IgD-negative memory B cell (primary cell): ENCODE measurements around the gene FARP1. TPM values are rescaled to one million over a fixed set of nuclear protein-coding genes. Genes with fewer than 3 reads are reported as not detected.
A peak's percentile ranks its signal among the peaks of the same experiment; 100 is the strongest.

ENCODE experiments used
- H3K27ac Mint-ChIP-seq, 3 donors: one replicate each; pipeline ENCODE4 v1.8.0; 2020 to 2022; ENCODE audit warnings: mild to moderate bottlenecking in 3 of 3, mixed read lengths in 3 of 3, moderate library complexity in 1 of 3
- H3K27me3 Mint-ChIP-seq: one replicate; pipeline ENCODE4 v1.8.0; 2021; ENCODE audit warnings: mixed read lengths
- H3K36me3 Mint-ChIP-seq: one replicate; pipeline ENCODE4 v1.8.0; 2020; ENCODE audit warnings: mild to moderate bottlenecking, mixed read lengths
- H3K4me1 Mint-ChIP-seq, 3 donors: one replicate each; pipeline ENCODE4 v1.8.0; 2020 to 2022; ENCODE audit warnings: mixed read lengths in 3 of 3, mild to moderate bottlenecking in 1 of 3
- H3K4me3 Mint-ChIP-seq, 4 donors: one replicate each; pipeline ENCODE4 v1.8.0; 2020 to 2022; ENCODE audit warnings: mild to moderate bottlenecking in 4 of 4, mixed read lengths in 4 of 4, moderate library complexity in 3 of 4
- H3K9me3 Mint-ChIP-seq, 3 donors: one replicate each; pipeline ENCODE4 v1.8.0; 2020 to 2021; ENCODE audit warnings: mixed read lengths in 3 of 3, mild to moderate bottlenecking in 1 of 3
- polyA plus RNA-seq: library from polyadenylated mRNA; unstranded; fragments of 300-500 nt; fragmentation: Illumina TruSeq; gene quantifications from one replicate; pipeline ENCODE4 v1.2.3, GENCODE V29; 2021

FARP1 gene
- polyA plus RNA-seq, 1 donor from 2014 or later: 0.46 TPM

GRCh38 chr13:98440390-98441055 lies 297.6 kb downstream of the FARP1 start:
- Mint-ChIP-seq H3K4me3 (no peak overlapping the region), H3K9me3 (no peaks in the 10 kb centered on the region), H3K27me3 (peaks cover 6% of the 10 kb centered on the region), H3K27ac (no peak overlapping the region), H3K36me3 (no peaks in the 10 kb centered on the region), H3K4me1 (peaks cover 3 to 4% (median 3%) of the 10 kb centered on the region in 3 donors)

- H3K4me3 Mint-ChIP-seq: no peak overlapping the region
- H3K27me3 Mint-ChIP-seq: peaks cover 6% of the 10 kb centered on the region
- H3K9me3 Mint-ChIP-seq: no peaks in the 10 kb centered on the region
- no peaks in the 10 kb centered on the region for H3K36me3 Mint-ChIP-seq
- H3K27ac Mint-ChIP-seq: no peak overlapping the region
- H3K4me1 Mint-ChIP-seq: peaks cover 5 to 6% (median 6%) of the 10 kb centered on the region in 3 donors
Observed at GRCh38 chr13:98441056-98441676, 298.3 kb downstream of the FARP1 start.

GRCh38 chr13:98442391-98443230 lies 299.7 kb downstream of the FARP1 start:
- H3K27ac Mint-ChIP-seq: no peak overlapping the region
- no peaks in the 10 kb centered on the region for H3K9me3 Mint-ChIP-seq
- peaks cover 5 to 6% (median 6%) of the 10 kb centered on the region in 3 donors for H3K4me1 Mint-ChIP-seq
- no peaks in the 10 kb centered on the region for H3K36me3 Mint-ChIP-seq
- H3K4me3 Mint-ChIP-seq: no peak overlapping the region
- H3K27me3 Mint-ChIP-seq: peaks cover under 1% of the 10 kb centered on the region

- peaks cover 6 to 9% (median 8%) of the 10 kb centered on the region in 3 donors for H3K4me1 Mint-ChIP-seq
- H3K27ac Mint-ChIP-seq: peak overlapping the region in 1 of 3 donors; percentile 26
- H3K27me3 Mint-ChIP-seq: no peaks in the 10 kb centered on the region
- no peak overlapping the region for H3K4me3 Mint-ChIP-seq
- H3K36me3 Mint-ChIP-seq: peaks cover 2% of the 10 kb centered on the region
- no peaks in the 10 kb centered on the region for H3K9me3 Mint-ChIP-seq
Observed at GRCh38 chr13:98443329-98443728, 300.4 kb downstream of the FARP1 start.

DNA sequence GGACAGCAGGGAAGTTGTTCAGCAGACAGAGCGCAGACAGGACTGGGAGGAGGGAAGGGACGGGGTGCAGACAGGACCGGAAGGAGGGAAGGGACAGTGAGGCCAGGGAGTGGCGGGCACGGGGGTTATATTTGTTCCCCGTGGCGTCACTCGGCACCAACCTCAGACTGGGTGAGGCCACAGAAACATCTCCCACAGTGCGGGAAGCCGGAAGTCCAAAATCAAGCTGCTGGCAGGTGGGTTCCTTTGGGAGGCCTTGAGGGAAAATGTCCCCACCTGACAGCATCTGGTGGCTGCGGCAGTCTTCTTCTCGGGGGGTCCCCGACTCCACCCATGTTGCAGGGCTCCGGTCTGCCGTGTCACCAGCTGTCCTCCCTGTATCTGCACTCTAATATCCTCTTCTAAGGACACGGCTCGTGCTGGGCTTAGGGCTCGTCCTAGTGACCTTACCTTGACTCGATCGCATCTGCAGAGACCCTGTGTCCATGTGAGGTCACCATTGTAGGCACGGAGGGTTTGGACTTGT lies 301.0 kb downstream of the FARP1 start:
- Mint-ChIP-seq H3K4me3 (no peak overlapping the region), H3K36me3 (peaks cover 2% of the 10 kb centered on the region), H3K27me3 (no peaks in the 10 kb centered on the region), H3K4me1 (peaks cover 6 to 14% (median 13%) of the 10 kb centered on the region in 3 donors), H3K27ac (peak overlapping the region in 2 of 3 donors; percentile 26 to 85), H3K9me3 (no peaks in the 10 kb centered on the region)

DNA sequence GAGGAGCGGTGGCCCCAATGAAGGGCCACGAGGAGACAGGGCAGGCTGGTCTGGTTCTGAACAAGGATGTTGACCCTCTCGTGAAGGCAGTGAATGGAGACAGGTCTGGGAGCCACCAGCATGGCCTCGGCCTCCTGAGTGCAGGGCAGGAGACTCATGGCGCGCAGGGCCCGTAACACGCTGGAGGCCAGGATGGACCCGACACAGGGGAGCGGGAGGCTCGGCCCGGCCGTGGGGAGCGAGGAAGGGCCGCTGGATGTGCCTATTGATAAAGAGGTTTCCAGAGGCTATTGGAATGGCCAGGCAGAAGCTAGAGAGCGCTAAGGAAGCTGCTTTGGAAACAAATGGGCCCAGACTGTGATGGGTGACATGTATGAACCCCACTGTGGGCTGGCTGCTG lies 301.5 kb downstream of the FARP1 start:
- Mint-ChIP-seq H3K27ac (peak overlapping the region in 1 of 3 donors; percentile 85), H3K27me3 (no peaks in the 10 kb centered on the region), H3K4me3 (peak overlapping the region in 1 of 4 donors; percentile 74), H3K9me3 (no peaks in the 10 kb centered on the region), H3K36me3 (peaks cover 3% of the 10 kb centered on the region), H3K4me1 (peaks cover 6 to 18% (median 17%) of the 10 kb centered on the region in 3 donors)

DNA sequence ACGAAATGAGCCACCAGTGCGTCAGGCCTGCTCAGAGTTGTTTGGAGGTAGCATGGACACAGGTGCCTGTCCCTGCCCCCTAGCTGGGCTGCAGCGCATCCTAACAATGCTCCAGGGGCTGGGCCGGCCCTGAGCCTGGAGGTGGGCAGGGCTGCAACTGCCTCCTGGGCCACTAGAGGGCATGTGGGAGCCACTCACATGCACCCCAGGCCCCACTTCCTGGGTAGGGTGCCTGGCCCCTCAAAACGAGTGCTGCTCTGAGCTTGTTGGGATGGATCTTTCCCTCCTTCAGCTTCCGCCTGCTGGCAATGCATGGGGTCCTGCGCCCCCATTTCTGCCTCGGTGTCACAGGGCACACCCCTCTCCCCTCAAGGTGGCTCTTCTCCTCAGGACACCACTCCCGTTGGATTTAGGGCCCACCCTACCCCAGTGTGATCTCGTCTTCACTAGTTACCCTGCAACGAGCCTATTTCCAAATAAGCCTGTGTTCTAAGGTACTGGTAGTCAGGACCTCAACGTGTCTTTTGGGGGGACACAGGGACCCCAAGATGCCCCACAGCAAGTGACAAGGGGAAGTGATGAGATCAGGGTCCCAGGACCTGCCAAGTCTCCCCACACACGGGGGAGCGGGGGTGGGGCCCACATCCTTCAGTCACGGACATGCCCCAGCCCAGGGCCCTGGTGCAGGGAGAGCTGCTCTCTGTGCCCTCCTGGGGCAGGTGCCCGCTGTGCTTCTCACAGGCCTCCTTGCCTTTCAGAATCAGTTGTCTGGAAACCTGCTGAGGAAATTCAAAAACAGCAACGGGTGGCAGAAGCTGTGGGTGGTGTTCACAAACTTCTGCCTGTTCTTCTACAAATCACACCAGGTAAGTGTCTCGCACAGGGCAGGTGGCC lies 302.7 kb downstream of the FARP1 start:
- Mint-ChIP-seq H3K27ac (peak overlapping the region; percentile 76 to 88 (median 88)), H3K27me3 (no peaks in the 10 kb centered on the region), H3K4me3 (peak overlapping the region in 3 of 4 donors; percentile 15 to 80 (median 74)), H3K9me3 (no peaks in the 10 kb centered on the region), H3K4me1 (peaks cover 6 to 19% (median 19%) of the 10 kb centered on the region in 3 donors), H3K36me3 (peaks cover 3% of the 10 kb centered on the region)

- H3K36me3 Mint-ChIP-seq: peaks cover 3% of the 10 kb centered on the region
- no peaks in the 10 kb centered on the region for H3K9me3 Mint-ChIP-seq
- H3K4me1 Mint-ChIP-seq: peaks cover 9 to 23% (median 20%) of the 10 kb centered on the region in 3 donors
- no peak overlapping the region for H3K4me3 Mint-ChIP-seq
- H3K27ac Mint-ChIP-seq: peak overlapping the region; percentile 76 to 88 (median 88)
- no peaks in the 10 kb centered on the region for H3K27me3 Mint-ChIP-seq
Observed at GRCh38 chr13:98446234-98446621, 303.3 kb downstream of the FARP1 start.

DNA sequence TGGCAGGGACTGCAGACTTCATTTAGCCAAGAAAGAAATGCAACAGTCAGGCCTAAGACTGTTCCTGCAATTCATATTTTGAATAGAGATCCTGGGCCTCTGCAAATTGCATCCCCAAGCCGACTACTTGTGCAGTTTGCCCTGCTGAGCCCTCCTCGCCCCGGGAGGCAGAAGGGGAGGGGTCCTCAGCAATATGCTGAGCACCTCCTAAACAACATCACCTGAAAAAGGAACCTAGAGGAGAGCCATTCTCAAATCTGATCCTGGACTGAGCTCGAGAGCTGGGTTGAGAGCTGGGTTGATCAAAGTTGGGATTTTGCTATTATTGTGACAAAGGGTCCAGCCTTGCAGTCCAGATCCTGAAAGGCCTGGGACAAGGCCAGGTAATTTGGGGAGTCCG lies 304.2 kb downstream of the FARP1 start:
- Mint-ChIP-seq H3K9me3 (no peaks in the 10 kb centered on the region), H3K4me1 (peaks cover 11 to 23% (median 20%) of the 10 kb centered on the region in 3 donors), H3K36me3 (peaks cover 3% of the 10 kb centered on the region), H3K27ac (peak overlapping the region in 2 of 3 donors; percentile 76 to 88), H3K4me3 (peak overlapping the region in 1 of 4 donors; percentile 63), H3K27me3 (no peaks in the 10 kb centered on the region)

GRCh38 chr13:98447881-98448641 lies 305.2 kb downstream of the FARP1 start:
- Mint-ChIP-seq H3K36me3 (peaks cover 3% of the 10 kb centered on the region), H3K27me3 (no peaks in the 10 kb centered on the region), H3K4me1 (peaks cover 11 to 23% (median 20%) of the 10 kb centered on the region in 3 donors), H3K9me3 (no peaks in the 10 kb centered on the region), H3K4me3 (no peak overlapping the region), H3K27ac (peak overlapping the region in 2 of 3 donors; percentile 16 to 50)

GRCh38 chr13:98448642-98448928 lies 305.7 kb downstream of the FARP1 start:
- Mint-ChIP-seq H3K27me3 (no peaks in the 10 kb centered on the region), H3K4me1 (peaks cover 11 to 23% (median 20%) of the 10 kb centered on the region in 3 donors), H3K9me3 (no peaks in the 10 kb centered on the region), H3K36me3 (peaks cover 3% of the 10 kb centered on the region), H3K27ac (peak overlapping the region in 2 of 3 donors; percentile 16 to 50), H3K4me3 (no peak overlapping the region)

GRCh38 chr13:98449273-98449672 lies 306.4 kb downstream of the FARP1 start:
- no peak overlapping the region for H3K4me3 Mint-ChIP-seq
- H3K9me3 Mint-ChIP-seq: no peaks in the 10 kb centered on the region
- H3K36me3 Mint-ChIP-seq: peaks cover 3% of the 10 kb centered on the region
- peaks cover 11 to 23% (median 20%) of the 10 kb centered on the region in 3 donors for H3K4me1 Mint-ChIP-seq
- peak overlapping the region in 2 of 3 donors; percentile 2 to 16 for H3K27ac Mint-ChIP-seq
- H3K27me3 Mint-ChIP-seq: no peaks in the 10 kb centered on the region

- peak overlapping the region in 1 of 3 donors; percentile 31 for H3K27ac Mint-ChIP-seq
- H3K4me1 Mint-ChIP-seq: peaks cover 11 to 23% (median 20%) of the 10 kb centered on the region in 3 donors
- H3K4me3 Mint-ChIP-seq: no peak overlapping the region
- H3K27me3 Mint-ChIP-seq: no peaks in the 10 kb centered on the region
- H3K36me3 Mint-ChIP-seq: peaks cover 5% of the 10 kb centered on the region
- H3K9me3 Mint-ChIP-seq: no peaks in the 10 kb centered on the region
Observed at GRCh38 chr13:98450026-98450425, 307.1 kb downstream of the FARP1 start.
